Stimulated activated CD4-positive, alpha-beta T cell treated with anti-CD3 and anti-CD28 coated beads, Interleukin-1b, Interleukin-23, amount 100 ng/mL, for 48 hours (primary cell): ENCODE data around the gene MCF2L.

Experiments
- DNase-seq: peaks from one replicate; pipeline ENCODE4 v3.0.0-alpha.2; 2020

Gene MCF2L

GRCh38 chr13:113000575-113000974, 31.6 kb downstream of the MCF2L start:
- no peak for DNase-seq

GRCh38 chr13:113001241-113002140, 32.5 kb downstream of the MCF2L start:
- DNase-seq = no peak

- DNase-seq = no peak
Observed at GRCh38 chr13:113002206-113002912, 33.3 kb downstream of the MCF2L start.

- no peak for DNase-seq
Observed at GRCh38 chr13:113002913-113003290, 33.9 kb downstream of the MCF2L start.

GRCh38 chr13:113004126-113004525, 35.1 kb downstream of the MCF2L start:
- no peak for DNase-seq

- DNase-seq = no peak
Observed at GRCh38 chr13:113005076-113005865, 36.3 kb downstream of the MCF2L start.

GRCh38 chr13:113005997-113006396, 37.0 kb downstream of the MCF2L start:
- DNase-seq = no peak

- DNase-seq = no peak
Observed at GRCh38 chr13:113006660-113007059, 37.6 kb downstream of the MCF2L start.

GRCh38 chr13:113008851-113009250, 39.8 kb downstream of the MCF2L start:
- no peak for DNase-seq

- no peak for DNase-seq
Observed at GRCh38 chr13:113009743-113010509, 40.9 kb downstream of the MCF2L start.

- no peak for DNase-seq
Observed at GRCh38 chr13:113010510-113010865, 41.5 kb downstream of the MCF2L start.

GRCh38 chr13:113013303-113013702, 44.3 kb downstream of the MCF2L start:
- no peak for DNase-seq

- DNase-seq = no peak
Observed at GRCh38 chr13:113013878-113014751, 45.1 kb downstream of the MCF2L start.

- DNase-seq = no peak
Observed at GRCh38 chr13:113014752-113015745, 46.0 kb downstream of the MCF2L start.

GRCh38 chr13:113015826-113016525, 47.0 kb downstream of the MCF2L start:
- no peak for DNase-seq

GRCh38 chr13:113016526-113017295, 47.7 kb downstream of the MCF2L start:
- DNase-seq = no peak

- DNase-seq = no peak
Observed at GRCh38 chr13:113017506-113018215, 48.6 kb downstream of the MCF2L start.
